ENCODE data around the gene CLDND2. TPM values are rescaled to one million over a fixed set of nuclear protein-coding genes. Genes with fewer than 3 reads are reported as not detected.

CLDND2 gene
- total RNA-seq, 1 experiment from 2014 or later = 1.8 TPM

- TF ChIP-seq CTCF (IDR thresholded peaks at IDR 0.05 in 2 of 3, conservative IDR thresholded peaks at IDR 0.05 in 1 of 3; ENCODE audit: borderline replicate concordance in 1 of 3, insufficient read depth in 1 of 3, low read depth in 2 of 3, low read length in 2 of 3) = no peak
These were observed 51.4 kb downstream of the CLDND2 start (continued) for GRCh38 chr19:51317376-51317775.

Other genes with a start within 250 kb of the CLDND2 start
- gene SIGLEC9, start 244.1 kb downstream of the CLDND2 start, total RNA-seq (2021; ENCODE audit: unreplicated experiment) = not detected
- gene SIGLEC7, start 226.7 kb downstream of the CLDND2 start, total RNA-seq (2021; ENCODE audit: unreplicated experiment) = not detected
- gene CD33, start 143.9 kb downstream of the CLDND2 start, total RNA-seq (2021; ENCODE audit: unreplicated experiment) = 3.1 TPM
- gene SIGLECL1, start 117.9 kb downstream of the CLDND2 start, total RNA-seq (2021; ENCODE audit: unreplicated experiment) = not detected
- gene IGLON5, start 57.4 kb downstream of the CLDND2 start, total RNA-seq (2021; ENCODE audit: unreplicated experiment) = not detected
- gene VSIG10L, start 26.9 kb downstream of the CLDND2 start, total RNA-seq (2021; ENCODE audit: unreplicated experiment) = 4.6 TPM
- 140 TPM for gene ETFB, start 2.6 kb downstream of the CLDND2 start, total RNA-seq (2021; ENCODE audit: unreplicated experiment)
- not detected for gene NKG7, start 3.7 kb upstream of the CLDND2 start, total RNA-seq (2021; ENCODE audit: unreplicated experiment)
- gene LIM2, start 19.0 kb upstream of the CLDND2 start, total RNA-seq (2021; ENCODE audit: unreplicated experiment) = not detected
- gene C19orf84, start 21.6 kb upstream of the CLDND2 start, total RNA-seq (2021; ENCODE audit: unreplicated experiment) = not detected
- not detected for gene SIGLEC10, start 48.6 kb upstream of the CLDND2 start, total RNA-seq (2021; ENCODE audit: unreplicated experiment)
- not detected for gene SIGLEC8, start 89.5 kb upstream of the CLDND2 start, total RNA-seq (2021; ENCODE audit: unreplicated experiment)
- gene CEACAM18, start 109.5 kb upstream of the CLDND2 start, total RNA-seq (2021; ENCODE audit: unreplicated experiment) = not detected
- not detected for gene SIGLEC12, start 132.8 kb upstream of the CLDND2 start, total RNA-seq (2021; ENCODE audit: unreplicated experiment)
- gene SIGLEC6, start 162.7 kb upstream of the CLDND2 start, total RNA-seq (2021; ENCODE audit: unreplicated experiment) = not detected
- gene ZNF175, start 202.3 kb upstream of the CLDND2 start, total RNA-seq (2021; ENCODE audit: unreplicated experiment) = 9.3 TPM